Measurements from ENCODE around the gene PPP1R26.
"Not testable (repeated sequence)": the region's sequence is repeated elsewhere in the genome, so short reads cannot be mapped to it uniquely, and the experiment has no call there.

The PPP1R26 gene

DNA sequence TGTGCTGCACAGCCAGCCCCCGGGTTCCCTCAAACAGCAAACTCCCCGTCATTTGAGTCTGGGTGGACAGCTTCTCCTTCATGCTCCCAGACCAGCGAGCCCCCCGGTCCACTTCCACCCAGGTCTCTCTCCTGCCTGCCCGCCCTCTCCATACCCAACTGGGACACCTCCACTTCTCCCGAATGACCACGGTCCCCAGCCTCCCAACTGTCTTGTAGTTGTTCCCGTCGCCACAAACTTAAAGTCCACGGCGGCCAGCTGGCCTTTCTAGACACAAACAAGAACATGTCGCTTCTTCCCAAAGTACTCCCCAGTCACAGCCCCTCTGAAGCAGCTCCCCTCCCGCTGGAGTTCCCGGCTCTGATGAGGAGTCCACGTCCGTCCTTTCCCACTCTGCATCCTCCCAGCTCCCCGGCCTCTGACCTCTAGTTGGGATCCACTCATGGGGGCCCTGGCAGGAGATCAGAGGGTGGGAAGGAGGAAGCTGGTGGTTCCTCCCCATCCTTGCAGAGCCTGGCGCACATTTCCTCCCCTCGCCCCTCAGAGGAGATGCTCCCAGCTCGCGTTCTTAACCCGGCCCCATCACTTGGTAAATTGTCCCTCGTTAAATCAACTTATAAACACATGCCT lies 24.1 kb upstream of the PPP1R26 start:
- in situ Hi-C loops (cut with MboI; ENCODE audit: low pct_unique_long_range_greater_than_20kb, low sequenced_read_pairs, unreplicated experiment): no loop called here
- no peak for DNase-seq (ENCODE audit: low spot score)
- TF ChIP-seq, protein P1, sequence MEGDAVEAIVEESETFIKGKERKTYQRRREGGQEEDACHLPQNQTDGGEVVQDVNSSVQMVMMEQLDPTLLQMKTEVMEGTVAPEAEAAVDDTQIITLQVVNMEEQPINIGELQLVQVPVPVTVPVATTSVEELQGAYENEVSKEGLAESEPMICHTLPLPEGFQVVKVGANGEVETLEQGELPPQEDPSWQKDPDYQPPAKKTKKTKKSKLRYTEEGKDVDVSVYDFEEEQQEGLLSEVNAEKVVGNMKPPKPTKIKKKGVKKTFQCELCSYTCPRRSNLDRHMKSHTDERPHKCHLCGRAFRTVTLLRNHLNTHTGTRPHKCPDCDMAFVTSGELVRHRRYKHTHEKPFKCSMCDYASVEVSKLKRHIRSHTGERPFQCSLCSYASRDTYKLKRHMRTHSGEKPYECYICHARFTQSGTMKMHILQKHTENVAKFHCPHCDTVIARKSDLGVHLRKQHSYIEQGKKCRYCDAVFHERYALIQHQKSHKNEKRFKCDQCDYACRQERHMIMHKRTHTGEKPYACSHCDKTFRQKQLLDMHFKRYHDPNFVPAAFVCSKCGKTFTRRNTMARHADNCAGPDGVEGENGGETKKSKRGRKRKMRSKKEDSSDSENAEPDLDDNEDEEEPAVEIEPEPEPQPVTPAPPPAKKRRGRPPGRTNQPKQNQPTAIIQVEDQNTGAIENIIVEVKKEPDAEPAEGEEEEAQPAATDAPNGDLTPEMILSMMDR (IDR thresholded peaks at IDR 0.05; ENCODE audit: extremely low read depth, insufficient read depth, missing control alignments): no peak

DNA sequence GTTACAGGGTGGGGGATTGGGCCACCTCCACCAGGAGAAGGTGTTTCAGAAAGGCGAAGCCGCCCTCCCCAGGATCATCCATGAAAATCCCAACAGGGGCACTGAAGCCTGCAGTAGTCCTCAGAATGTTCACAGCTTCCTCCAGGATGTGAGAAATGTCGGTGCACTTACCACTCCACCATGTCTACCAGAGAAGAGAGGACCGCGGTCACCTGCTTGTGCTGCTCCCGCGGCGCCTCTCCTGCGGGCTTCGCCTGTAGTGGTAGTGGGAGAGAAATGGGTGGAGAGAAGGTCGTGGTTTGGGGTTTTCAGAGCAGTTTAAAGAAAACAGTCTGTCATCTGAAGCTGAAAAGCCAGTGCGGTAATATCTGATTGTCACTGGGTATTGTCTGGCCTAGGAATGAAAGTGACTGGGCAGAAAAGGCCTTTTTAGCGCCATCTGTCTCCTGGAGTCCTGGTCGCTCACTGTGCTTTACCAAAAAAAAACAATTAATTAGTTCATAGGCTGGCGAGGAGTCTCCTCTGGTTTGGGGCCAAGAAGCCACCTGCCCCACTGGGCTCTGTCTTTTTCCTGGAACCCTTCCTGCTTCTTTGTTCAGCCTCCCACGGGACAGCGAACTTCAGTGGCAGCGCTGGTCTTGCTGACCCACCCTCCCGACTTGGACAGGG lies 23.0 kb upstream of the PPP1R26 start:
- DNase-seq (ENCODE audit: low spot score): no peak
- in situ Hi-C loops (cut with MboI; ENCODE audit: low pct_unique_long_range_greater_than_20kb, low sequenced_read_pairs, unreplicated experiment): no loop called here
- TF ChIP-seq, protein P1 (IDR thresholded peaks at IDR 0.05; ENCODE audit: extremely low read depth, insufficient read depth, missing control alignments): no peak

DNA sequence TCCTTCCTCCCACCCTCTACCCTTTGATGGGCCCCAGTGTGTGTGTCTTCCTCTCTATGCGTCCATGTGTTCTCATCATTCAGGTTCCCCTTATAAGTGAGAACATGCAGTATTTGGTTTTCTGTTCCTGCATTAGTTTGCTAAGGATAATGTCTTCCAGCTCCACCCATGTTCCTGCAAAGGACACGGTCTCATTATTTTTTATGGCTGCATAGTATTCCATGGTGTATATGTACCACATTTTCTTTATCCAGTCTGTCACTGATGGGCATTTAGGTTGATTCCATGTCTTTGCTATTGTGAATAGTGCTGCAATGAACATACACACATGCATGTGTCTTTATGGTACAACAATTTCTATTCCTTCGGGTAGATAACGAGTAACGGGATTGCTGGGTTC lies 21.1 kb upstream of the PPP1R26 start:
- DNase-seq (ENCODE audit: low spot score); in situ Hi-C loops (cut with MboI; ENCODE audit: low pct_unique_long_range_greater_than_20kb, low sequenced_read_pairs, unreplicated experiment): not testable (repeated sequence)

DNA sequence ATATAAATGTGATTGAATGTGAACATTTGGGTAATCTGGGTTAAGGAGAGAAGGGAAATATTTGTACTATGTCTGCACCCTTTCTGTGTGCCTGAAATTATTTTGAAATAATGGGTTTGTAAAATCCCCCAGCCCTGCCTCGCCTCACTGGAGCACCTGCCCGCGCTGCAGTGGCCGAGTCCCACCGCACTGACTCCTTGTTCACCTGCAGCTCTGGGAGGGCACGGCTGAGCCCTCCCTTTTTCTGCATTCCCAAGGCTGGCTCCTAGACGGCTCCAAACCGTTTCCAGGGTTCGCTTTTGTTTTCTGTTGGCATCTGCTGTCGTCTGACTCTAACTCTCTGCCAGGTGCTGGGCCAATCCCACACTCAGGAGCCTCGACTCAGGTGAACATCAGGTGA lies 17.6 kb upstream of the PPP1R26 start:
- in situ Hi-C loops (cut with MboI; ENCODE audit: low pct_unique_long_range_greater_than_20kb, low sequenced_read_pairs, unreplicated experiment): no loop called here
- no peak for DNase-seq (ENCODE audit: low spot score)
- TF ChIP-seq, protein P1 (IDR thresholded peaks at IDR 0.05; ENCODE audit: extremely low read depth, insufficient read depth, missing control alignments): no peak

DNA sequence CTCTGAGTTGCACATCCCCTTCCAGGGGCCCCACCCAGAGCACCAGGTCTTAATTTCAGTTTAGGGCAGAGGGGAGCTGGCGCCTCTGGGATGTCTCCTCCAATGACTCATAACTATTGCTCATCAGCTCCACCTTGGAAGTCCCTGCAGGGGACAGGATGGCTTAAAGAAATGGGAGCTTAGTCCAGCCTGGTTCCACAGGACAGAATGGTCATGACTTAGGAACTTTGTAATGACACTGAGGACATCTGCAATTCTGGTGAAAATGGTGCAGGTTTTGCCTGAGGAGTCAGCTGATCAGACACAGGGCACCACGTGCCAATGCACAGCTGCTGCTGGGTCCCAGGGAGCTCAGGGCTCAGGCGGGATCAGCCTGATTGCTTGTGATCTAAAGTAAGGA lies 16.4 kb upstream of the PPP1R26 start:
- in situ Hi-C loops (cut with MboI; ENCODE audit: low pct_unique_long_range_greater_than_20kb, low sequenced_read_pairs, unreplicated experiment): no loop called here
- DNase-seq (ENCODE audit: low spot score): no peak
- TF ChIP-seq, protein P1 (IDR thresholded peaks at IDR 0.05; ENCODE audit: extremely low read depth, insufficient read depth, missing control alignments): no peak

DNA sequence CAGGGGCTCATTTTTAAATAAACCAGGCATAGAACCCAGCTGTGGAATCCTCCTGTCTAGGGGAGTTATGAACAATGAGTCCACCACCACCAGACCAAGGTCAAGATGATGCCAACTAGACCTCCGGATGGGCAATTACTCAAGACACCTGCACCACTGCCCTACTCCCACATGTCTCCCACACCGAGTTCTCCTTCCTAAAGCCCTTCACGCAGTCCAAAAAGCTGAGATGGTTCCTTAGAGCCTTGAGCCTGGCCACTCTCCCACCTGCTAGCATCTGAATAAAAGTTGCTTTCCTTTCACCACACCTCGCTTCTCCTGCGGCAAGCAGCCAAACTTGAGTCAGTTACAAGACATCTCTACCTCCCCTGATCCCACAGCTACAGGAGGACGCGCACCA lies 15.4 kb upstream of the PPP1R26 start:
- no peak for DNase-seq (ENCODE audit: low spot score)
- TF ChIP-seq, protein P1 (IDR thresholded peaks at IDR 0.05; ENCODE audit: extremely low read depth, insufficient read depth, missing control alignments): no peak
- in situ Hi-C loops (cut with MboI; ENCODE audit: low pct_unique_long_range_greater_than_20kb, low sequenced_read_pairs, unreplicated experiment): no loop called here

DNA sequence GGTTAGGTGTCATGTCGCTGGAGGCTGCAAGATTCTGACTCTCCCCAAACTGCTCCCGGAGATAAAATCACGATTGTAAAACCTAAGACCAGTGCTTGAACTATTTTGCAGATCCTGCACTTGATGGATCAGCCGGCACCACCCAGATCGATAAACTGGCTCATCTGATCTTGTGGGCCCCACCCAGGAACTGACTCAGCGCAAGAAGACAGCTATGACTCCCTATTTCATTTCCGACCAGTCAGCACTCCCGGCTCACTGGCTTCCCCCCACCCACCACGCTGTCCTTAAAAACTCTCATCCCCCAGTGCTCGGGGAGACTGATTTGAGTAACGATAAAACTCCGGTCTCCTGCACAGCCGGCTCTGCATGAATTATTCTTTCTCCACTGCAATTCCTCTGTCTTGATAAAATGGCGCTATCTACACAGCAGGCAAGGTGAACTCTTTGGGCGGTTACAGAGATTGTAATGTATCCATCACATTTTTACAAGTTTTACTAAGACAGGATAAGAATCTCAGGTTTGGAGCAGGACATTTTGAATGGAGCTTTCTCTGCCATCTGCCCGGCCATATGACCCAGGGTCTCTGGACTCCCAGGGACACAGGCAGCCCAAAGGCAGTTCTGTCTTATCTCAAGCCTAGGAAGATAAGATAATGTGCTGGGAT lies 10.6 kb upstream of the PPP1R26 start:
- in situ Hi-C loops (cut with MboI; ENCODE audit: low pct_unique_long_range_greater_than_20kb, low sequenced_read_pairs, unreplicated experiment): no loop called here
- TF ChIP-seq, protein P1 (IDR thresholded peaks at IDR 0.05; ENCODE audit: extremely low read depth, insufficient read depth, missing control alignments): no peak
- no peak for DNase-seq (ENCODE audit: low spot score)

Data from GM13977 (cell line).